GM21526 (cell line): ENCODE data around the gene CEP78.

Experiments used
- ATAC-seq: cut with Tn5 transposase; IDR thresholded peaks from one replicate; pipeline ENCODE4 v1.9.1; 2021; ENCODE audit warnings: moderate library complexity; ENCODE audit not compliant: unreplicated experiment, low FRiP score

The CEP78 gene

DNA sequence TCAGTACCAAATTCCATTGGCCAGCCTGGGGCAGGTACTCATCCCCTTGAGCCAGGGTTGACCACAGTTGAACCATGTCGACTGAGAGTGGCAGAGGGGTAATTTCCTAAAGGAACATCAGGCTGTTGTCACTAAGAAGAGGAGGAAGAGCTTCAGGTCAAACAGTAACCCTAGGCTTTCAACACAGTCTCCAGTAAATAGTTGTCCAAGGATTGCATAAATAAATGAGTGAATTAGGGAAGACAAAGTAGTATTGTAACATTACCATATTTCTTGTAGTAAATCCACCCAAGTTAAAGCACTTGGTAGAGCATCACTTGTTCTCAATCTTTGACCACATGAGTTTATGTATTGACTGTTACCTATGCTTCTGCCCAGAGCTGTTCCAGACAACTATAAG lies 68.5 kb downstream of the CEP78 start:
- ATAC-seq, result no peak

DNA sequence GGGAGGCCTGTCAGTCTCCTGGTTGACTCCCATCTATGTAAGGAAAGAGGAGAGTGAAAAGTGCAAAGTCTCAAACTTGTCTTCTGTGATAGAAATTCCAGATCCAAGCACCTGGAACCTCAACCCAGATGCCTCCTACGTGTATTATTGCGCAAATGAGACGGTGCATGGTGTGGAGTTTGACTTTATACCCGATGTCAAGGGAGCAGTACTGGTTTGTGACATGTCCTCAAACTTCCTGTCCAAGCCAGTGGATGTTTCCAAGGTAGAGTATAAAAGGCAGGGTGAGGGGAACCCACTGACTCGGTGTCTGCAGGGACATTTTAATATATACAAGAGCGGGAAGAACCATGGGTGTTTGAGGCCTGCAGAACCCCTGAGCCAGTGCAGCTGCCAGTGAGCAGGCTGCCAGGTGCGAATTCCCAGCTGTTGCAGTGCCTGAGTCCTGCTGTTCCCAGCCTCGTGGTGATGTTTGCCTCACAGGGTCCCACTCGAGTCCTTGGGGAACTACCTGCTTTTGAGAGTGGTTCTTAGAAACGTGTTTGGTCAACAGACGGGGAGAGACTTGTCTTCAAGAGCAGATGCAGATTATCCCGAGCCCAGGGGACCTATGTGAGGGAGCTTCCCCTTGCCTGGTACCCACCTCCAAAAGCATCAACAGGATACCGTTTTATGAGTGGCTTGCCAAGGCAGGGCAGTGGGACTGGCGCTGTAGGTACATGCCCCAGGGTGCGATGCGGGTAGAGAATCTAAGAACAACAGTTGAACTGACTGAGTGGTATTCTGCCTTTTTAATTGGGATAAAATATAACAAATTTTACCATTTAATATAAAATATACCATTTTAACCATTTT lies 70.6 kb downstream of the CEP78 start:
- ATAC-seq, result no peak

DNA sequence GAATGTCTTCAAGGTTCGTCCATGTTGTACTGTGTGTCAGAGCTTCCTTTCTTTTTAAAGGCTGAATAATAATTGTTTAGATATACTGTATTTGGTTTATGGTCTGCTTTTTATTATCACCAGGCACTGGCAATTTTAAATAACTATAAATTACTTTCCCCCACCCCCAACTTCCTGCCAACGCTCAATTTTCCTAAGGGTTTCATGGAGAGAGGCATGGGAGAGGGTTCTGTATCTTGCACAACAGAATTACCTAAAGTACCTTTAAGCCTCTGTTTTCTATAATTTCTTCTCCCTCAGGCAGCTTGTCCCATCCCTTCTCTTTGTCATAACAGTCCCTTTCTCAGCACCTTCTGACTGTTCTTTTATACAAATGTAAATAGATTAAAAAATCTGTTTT lies 71.5 kb downstream of the CEP78 start:
- no peak for ATAC-seq

DNA sequence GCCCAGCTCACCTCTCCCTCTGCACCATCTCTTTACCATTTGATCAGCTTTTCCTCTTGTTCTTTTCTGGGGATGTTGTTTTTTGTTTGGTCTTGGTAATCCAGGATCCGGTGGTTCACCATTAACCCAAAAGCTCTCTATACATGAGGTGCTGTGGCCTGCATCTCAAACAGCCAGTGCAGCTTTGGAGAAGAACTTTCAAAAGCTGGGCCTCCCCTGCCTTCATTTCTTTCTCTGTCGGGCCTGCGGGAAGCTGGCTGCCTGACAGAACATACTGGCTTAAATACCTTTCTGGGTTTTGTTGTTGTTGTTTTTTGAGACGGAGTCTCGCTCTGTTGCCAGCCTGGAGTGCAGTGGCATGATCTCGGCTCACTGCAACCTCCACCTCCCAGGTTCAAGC lies 73.2 kb downstream of the CEP78 start:
- ATAC-seq, result no peak

DNA sequence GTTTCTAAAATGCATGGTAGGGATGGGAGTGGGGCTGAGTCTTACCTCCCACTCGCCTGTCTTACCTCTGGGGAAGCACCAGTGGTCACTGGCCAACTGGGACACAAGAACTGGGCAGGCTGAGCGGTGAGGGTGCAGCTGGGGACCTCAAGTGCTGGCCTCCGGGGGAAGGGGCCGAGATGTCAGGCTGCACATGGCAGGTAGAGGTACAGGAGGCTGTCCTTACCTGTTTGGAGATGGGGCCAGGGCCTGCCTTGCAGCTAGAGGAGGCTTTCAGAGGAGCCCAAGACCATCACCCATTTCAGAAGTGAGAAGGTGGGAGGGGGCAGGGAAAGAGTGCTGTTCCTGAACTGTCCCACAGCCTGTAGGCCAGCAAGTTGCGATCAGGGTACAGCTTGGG lies 75.2 kb downstream of the CEP78 start:
- ATAC-seq, result no peak

DNA sequence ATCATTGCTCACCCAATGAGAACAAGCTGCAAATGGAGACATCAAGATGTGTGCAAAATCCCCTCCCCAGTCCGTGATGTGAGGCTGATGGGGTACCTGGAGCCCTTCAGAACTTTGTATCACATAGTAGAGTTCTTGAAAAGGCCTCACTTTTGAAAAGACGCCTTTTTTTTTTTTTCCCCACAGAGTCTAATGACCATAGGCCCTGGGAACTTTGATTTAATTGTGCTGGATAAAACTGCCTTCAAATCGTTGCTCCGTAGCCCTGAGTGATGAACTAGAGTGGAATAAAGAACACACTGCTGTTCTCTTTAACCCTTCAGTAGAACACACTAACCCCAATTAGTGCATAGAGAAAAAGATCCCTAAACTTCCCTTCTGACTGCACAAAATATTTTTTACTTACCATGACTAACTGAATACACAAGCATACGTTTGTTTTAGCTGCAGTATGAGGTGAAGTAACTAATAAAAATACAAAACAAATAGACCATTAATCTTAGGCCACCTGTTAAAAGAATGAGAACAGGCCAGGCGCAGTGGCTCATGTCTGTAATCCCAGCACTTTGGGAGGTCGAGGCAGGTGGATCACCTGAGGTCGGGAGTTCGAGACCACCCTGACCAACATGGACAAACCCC lies 76.1 kb downstream of the CEP78 start:
- no peak for ATAC-seq

DNA sequence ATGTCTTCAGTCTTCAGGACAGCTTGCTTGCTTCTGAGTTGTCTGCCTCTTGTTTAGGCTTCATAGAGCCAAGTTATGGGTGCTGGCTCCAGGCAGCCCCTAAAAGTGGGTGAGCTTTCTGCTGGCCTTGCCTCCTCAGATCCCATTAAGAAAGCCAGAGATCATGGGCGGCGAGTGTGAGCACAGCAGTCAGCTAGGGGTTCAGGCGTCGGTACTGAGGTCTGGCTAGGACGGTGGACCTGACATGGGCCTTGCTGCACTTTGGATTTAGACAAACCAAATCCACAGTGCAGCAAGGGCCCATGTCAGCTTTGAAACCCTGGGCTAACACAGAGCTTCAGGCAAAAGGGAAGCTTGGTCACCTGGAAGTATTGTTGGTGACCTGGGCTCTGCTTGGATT lies 78.7 kb downstream of the CEP78 start:
- no peak for ATAC-seq

DNA sequence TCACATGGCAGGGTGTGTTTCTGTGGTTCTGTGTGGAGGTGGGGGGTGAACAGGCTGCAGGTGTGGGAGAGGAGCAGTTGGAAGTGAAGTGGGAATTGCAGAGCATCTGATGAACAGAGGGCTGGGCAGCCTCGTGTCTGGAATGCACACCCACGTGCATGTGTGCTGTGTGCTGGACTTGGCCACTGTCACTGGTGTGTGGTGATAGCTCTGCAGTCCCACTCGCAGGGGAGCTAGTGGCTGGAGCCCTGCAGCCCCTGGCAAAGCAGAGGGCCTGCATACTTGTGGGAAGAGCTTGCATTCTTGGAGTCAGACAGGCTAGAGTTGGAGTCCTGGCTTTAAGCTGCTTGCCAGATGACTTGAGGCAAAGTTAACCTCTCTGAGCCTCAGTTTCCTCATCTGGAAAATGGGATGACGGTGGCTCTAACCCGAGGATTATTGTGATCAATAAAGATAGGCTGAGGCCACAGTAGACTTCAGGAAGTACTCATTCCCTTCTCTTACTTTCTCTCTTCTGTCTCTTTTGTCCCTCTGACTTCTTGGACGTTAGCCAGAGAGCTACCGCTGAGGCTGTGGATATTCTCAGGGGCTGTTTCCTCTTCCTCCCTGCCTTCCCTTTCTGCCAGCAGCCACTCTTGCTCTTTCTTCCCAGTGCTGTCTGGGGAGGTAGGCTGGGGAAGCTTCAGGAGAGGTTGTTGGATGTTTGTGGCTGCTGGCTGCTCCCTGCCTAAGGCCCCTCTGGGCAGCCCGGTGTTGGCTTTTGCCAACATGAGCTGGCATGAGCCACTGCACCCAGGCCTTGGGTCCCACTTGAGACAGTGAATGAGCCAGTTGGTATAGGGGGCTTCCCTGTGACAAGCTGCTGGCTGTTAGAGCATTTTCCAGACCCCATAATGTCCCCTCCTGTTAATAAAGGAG lies 79.3 kb downstream of the CEP78 start:
- ATAC-seq, result no peak

DNA sequence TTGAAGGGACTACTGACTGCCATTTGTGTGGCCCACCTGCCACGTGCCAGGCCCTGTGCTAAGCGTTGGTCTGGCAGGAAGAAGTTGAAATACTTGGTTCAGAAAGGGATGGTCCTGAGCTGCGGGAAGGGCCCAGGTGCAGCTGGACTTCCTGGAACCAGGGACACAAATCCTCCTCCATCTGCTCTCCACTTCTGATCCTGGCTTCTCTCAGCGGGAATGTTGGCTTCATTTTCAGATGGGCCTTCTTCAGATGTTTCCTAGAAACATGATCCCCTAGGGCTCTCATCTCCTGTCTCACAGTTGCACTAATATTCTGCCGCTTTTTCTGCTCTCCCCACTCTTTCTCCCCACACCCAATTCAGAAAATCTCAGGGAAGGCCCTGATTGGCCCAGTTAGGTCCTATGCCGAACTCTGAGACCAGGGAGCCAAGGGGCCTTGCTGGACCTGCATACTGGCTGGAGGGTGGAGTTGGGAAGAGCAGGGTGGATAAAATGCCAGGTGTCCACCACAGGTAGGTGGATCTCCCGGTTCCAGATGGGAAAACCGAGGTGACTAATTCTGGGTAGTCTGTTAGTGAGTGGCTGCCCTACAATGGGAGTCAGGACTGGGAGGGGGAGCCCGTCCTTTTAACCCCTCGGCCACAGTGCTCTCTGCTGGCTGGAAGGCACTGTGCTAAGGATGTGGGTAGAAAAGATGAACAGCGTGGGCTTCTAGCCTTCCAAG lies 80.5 kb downstream of the CEP78 start:
- no peak for ATAC-seq

DNA sequence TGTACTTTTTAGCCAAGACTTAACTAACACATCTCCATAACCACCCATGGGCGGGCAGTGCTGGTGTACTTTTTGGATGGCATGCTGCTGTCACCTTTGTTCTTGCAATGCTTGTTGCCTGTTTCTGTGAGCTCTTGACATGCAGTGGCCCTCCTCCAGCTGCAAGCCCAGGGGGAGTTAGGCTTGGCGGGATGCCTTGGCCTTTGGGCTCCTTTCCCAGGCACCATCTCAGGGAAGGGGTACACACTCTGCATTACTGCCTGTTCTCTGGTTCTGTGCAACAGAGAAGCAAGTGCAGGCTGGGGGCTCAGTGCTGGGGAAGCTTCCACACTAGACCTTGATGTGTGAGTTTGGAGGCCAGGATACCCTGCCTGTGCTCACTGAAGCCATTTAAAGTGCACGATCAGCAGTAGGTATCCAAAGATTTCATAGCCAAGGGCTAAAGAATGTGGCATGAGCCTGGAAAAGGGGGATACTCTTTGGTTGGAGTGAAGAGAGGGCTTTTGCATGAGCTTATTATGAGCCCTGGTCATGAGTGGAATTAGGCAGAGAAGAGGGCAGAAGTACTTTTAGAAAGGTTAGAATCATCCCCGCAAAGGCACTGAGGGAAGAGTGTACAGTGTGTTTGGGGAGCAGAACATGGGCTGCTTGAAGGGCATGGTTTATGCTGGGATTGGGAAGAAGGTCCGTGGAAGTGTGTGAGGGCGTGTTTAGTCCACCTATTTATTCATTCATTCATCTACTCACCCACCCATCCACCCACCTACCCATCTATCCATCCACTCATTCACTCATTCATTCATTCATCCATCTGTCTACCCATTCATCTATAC lies 83.5 kb downstream of the CEP78 start:
- ATAC-seq, result no peak

DNA sequence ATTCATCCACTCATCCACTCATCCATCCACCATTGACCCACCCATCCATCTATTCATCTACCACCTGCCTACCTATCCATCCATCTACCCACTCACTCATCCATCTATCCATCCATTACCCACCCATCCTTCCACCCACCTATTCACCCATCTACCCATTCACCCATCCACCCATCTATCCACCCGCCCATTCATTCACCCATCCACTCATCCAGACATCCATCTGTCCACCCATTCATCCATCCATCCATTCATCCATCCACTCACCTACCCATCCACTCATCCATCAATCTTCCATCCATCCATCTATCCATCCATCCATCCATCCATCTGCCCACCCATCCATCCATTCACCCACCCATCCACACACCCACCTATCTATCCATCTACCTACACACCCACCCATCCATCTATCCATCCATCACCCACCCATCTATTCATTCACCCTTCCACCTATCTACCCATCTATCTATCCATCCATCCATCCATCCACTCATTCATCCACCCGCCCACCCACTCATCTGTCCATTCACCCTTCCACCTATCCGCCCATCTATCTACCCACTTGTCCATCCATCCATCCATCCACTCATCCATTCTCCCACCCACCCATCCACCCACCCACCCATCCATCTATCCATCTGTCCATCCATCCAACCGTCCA lies 84.3 kb downstream of the CEP78 start:
- ATAC-seq, result no peak

DNA sequence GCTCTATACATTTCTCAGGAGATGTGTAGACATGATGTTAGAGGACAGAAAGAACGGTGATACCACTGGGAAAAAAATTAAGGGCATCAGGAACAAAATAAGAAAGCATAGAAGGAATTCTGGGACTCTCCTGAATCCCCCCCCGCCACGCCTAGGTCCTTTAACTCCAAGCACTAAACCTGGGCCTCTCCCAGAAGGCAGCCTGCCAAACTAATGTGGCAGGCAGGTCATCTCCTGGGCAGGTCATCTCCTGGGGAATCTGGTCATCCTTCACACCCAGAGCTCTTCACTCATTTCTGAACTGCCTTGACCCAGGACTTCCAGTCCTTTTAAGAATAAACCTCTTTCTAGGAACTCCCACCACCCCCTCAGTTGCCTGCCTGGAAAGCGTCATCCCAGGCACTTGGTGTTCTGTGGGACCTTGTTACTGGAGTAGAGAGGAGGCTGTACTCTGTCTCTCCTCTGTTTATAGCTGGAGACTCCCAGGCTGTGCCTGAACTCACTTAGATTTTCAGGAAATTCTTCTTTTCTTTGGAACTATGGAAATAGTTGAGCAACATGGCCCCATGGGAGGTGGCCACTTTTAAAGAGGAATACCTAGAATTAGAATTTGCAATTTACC lies 85.1 kb downstream of the CEP78 start:
- ATAC-seq, result no peak

DNA sequence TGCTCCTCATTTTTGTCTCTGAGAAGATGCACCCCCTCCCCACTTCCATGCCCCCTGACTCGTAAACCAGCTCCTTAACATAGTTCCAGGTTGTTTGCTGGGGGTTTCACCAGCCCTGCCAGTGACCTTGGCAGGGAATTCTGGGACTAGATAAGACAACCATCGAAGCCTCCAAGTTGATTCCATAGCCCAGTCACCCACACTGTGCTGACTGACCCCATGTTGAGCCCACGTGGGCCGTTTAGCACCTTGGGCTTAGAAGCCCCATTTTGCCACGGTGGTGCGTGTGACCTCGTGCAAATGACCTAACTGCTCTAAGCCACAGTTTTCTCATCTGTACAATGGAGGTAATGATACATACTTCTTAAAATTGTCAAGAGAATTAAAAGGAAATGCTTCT lies 85.6 kb downstream of the CEP78 start:
- no peak for ATAC-seq

DNA sequence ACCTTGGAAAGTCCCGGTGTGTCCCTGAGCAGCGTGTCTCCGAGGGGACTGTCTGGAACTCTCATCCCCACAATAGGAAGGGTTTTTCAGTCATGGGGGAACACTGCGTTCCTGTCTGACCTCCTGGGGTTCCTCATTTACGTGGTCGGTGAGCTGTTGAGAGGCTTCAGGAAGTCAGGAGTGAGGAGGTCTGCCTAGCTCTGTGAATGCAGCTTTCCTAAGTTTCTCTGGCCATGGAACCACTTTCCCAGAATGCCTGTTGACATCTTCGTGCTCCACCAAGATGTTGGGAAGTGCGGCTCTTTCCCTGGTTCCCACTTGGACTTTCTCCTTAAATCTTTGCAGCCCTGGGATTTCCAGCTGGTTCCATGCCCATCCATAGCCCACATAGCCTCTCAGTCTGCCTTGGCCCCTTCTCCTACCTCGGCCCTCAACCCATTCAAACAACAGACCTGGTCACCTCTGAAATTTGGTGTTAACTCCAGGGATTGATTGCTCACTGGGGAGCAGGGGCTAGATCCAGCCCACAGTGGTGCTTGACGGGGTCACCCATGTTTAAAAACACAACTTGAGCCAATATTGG lies 88.3 kb downstream of the CEP78 start:
- ATAC-seq, result no peak

DNA sequence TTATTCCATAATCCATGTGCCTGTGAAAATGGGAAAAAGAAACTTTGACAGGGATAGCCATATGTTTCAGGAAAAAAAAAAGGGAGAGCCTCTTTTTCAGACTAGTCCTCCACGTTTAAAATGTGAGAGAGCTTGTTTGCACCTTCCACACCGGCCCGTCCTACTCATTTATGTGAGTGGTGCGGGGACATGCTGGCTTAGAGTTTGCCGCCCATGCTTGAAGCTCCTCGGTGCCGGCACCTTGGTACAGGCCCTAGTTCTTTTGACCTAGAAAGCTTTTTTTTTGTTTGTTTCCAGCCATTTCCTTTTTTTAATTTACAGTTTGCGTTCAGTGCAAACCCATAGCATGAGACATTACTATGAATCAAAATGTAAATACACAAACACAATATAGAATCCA lies 88.8 kb downstream of the CEP78 start:
- no peak for ATAC-seq

DNA sequence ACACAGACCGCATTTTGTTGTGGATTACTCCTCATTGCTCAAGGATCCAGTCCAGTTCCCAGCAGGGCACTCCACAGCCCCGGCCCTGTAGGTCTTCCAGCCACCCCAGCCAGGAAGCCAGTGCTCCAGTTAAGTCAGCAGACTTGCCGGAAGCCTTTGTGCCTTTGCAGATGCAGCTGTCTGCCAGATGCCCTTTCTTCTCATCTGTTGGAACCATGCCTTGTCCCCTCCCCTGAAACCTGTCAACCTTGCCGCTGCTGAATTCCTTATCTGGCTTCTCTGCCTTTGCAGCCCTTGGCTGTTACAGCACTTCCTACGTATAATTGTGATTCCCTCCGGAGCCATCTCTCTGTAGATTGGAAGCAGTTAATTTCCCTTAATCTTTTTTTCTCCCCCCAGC lies 89.5 kb downstream of the CEP78 start:
- ATAC-seq, result no peak

DNA sequence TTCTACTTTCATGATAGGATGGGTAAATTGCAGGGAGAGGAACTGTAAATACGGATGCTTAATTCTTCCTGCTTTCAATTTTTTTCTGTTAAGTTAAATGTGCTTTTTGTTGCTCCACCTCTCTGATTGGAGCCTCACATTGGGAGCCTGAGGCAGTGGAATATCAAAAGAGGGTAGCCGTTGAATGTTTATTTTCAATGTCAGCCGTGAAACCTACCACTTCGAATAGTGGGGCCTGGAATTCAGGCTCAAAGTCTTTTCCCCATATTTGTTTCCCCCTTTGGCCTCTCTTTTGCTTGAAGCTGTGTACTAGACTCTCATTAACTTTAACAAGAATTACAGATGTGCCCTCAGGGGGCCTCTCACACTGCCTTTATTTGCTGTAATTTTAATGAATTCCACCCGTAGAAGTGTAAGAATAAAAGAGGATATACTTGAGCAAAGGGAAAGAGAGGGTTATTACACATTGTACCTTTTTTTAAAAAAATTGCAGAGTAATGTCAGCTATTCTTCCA lies 90.0 kb downstream of the CEP78 start:
- no peak for ATAC-seq

DNA sequence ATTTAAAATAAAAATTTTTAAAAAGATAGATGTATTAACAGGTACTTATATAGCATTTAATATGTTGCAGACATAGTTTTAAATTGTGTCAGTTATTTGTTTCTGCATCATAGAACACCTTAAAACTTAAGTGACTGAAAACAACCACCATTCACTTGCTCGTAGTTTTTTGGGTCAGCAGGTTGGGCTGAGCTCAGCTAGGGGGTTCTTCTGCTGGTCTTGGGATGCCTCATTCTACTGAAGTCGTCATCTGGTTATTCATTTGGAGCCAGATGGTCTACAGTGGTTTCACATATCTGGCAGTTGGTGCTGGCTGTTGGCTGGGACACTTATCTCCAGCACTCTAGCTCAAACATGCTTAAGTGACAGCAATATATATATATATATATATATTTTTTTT lies 90.7 kb downstream of the CEP78 start:
- ATAC-seq, result no peak
